ENCODE data around the gene HS3ST3A1.
"Not testable (repeated sequence)": the region's sequence is repeated elsewhere in the genome, so short reads cannot be mapped to it uniquely, and the experiment has no call there.

The HS3ST3A1 gene

DNA sequence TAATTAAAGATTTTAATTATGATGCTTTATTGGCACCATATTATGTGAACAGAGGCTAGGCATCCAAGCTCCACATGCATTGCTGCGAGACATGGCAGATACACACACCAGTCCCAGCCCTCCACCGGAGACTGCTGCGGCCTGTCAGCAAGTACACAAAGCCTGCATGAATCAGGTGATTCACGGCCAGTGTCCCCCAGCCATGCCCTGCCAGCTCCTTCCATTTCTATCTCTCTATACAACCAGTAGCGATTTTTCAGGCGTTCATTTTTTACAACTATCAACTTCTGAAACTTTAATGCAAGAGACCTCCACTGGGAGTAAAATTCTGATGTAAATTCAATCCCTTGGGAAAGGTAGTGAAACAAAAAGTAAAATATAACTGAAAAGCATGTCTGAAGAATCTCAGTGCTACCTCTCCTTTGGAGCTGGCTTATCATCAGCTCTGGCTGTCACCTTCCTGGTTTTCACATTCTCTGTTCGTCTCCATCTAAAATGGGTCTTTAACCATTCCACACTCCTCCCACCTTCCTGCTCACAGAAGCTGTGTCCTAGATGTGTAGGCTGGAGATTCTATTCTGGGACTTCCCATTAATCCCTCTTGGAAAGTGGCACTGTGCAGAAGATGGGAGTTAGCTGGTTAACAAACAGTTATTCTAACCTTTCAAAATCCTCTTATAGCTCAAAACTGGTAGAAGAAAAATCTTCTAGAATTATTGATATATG, 32.2 kb downstream of the HS3ST3A1 start:
- DNase-seq, result no peak

- no peak for DNase-seq
These were observed 32.9 kb downstream of the HS3ST3A1 start for GRCh38 chr17:13568582-13569397.

- no peak for DNase-seq
These were observed 37.9 kb downstream of the HS3ST3A1 start for GRCh38 chr17:13563866-13564265.

GRCh38 chr17:13562271-13562800, 39.4 kb downstream of the HS3ST3A1 start:
- DNase-seq, result peak; percentile 78

DNA sequence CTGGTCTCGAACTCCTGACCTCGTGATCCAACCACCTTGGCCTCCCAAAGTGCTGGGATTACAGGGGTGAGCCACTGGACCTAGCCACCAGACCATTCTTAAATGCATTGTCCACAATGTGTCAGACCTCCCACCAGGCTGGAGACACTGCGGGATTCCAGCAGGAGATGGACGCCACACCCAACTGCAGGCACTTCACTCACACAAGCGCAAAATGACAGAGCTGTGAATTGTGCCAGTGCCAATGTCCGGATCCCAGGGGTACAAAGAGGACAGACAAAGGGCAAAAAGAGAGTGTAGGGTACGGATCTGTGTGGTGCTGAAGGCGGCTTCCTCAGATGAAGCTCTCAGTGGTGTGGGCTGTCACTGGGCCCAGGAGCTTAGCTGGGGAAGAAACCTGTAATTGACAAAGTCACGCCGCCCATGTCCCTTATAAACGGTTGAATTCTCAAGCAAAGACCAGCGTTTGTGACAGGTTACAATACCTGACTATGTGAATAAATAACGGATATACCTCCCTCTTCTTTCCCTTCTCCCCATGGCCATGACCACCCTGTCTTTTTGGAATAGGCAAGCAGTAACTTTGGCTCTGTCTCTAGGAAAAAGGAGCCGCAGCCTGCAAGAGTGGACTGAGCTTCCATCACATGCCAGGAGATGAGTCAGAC, 40.0 kb downstream of the HS3ST3A1 start:
- no peak for DNase-seq

DNA sequence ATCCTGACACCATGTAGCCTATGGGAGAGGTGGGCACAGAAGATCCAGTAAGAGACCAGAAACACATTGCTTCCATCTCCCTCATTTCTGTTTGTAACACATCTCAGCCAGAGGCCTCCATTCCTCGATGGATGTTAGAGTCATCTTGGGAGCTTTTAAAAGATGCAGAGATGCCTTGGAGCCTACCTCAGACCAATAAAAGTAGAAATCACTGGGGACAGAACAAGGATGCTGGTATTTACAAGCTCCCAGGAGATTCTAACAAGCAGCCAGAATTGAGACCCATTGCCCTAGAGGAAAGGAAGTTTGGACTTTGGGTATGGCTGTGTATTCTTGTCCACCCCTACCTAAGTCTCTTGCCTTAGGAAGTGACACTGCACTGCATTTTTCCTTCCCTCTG, 40.8 kb downstream of the HS3ST3A1 start:
- no peak for DNase-seq

DNA sequence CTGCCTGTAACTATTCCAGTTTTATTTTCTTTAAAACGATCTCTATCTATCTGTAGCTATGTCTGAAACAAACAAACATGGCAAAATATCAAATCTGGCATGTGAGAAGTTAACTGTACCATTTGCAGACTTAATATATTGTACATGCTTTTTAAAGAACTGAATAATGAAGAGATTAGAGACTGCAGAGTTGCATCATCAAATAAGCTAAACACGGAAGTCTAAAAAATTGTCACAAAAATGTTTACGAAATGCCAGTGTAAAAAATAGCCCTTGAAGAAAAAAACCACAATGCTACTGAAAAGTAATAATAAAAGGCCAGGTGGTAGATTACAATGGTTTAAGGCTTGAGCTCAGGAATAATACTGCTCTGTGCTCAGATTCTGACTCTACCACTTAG, 43.1 kb downstream of the HS3ST3A1 start:
- no peak for DNase-seq

- no peak for DNase-seq
These were observed 44.7 kb downstream of the HS3ST3A1 start for GRCh38 chr17:13557077-13557476.

DNA sequence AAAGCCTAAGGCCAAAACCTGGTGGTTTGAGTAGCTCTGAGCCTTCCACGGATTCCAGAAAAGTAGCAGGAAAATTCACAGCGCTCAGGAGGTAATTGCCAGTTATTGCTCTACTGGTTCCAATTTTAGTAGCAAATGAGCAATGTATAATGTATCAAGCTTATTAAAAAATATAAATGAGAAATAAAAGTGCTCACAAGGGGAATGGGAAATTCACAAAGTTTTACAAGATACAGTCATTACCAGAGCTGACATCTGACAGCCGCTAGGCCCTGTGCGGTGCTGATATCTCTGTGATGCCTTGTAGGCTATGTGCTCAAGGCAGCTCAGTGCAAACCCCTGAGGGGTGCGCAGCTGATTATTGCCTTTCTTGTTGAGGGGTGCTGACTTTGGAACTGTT, 47.5 kb downstream of the HS3ST3A1 start:
- no peak for DNase-seq

- no peak for DNase-seq
These were observed 51.4 kb downstream of the HS3ST3A1 start for GRCh38 chr17:13550291-13550690.

DNA sequence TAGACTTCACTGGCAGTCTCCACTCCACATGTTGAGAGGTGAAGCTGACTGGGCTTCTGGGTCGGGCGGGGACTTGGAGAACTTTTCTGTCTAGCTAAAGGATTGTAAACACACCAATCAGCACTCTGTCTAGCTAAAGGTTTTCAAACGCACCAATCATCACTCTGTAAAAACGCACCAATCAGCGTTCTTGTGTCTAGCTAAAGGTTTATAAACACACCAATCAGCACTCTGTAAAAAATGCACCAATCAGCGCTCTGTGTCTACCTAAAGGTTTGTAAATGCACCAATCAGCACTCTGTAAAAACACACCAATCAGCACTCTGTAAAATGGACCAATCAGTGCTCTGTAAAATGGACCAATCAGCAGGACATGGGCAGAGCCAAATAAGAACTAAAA, 53.2 kb downstream of the HS3ST3A1 start:
- not testable (repeated sequence) for DNase-seq

GRCh38 chr17:13546851-13547250, 54.9 kb downstream of the HS3ST3A1 start:
- DNase-seq, result no peak

GRCh38 chr17:13545941-13546340, 55.8 kb downstream of the HS3ST3A1 start:
- DNase-seq, result no peak

GRCh38 chr17:13544765-13545164, 57.0 kb downstream of the HS3ST3A1 start:
- DNase-seq, result no peak

DNA sequence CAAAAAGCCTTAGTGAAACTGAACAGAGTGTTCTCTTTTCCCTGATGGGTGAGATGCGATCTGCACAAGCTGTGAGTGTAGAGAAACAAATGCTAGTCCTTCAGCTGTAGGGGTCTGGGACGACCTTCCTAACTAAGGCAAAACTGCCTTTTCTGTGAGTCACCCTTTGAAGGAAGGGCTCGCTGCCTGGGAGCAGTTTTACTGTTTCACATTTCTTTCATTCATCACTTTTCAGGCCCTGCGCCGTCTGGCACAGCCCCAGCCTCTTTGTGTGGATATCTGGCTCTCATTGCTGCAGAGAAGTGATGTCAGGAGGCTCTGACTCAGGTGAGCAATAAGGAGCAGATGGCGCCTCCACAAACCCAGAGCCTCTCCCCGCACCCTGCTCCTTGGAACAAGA, 57.4 kb downstream of the HS3ST3A1 start:
- peak; percentile 25 for DNase-seq

DNA sequence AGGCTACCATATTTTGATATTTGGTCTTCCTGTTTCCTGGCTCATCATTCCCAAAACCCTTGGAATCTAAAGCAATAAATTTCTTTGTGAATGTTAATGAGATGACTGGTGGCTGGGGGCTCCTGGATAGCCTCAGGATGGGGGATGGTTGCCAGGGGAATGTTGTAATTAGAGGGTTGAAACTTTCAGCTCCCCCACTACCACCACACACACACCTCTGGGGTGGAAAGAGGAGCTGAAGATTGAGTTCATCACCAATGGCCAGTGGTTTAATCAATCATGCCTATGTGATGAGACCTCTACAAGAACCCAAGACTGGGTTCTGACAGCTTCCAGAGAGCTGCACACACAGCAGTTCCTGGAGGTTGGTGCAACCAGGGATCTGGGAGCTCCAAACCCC, 59.1 kb downstream of the HS3ST3A1 start:
- no peak for DNase-seq

- DNase-seq, result peak; percentile 86
These were observed 60.7 kb downstream of the HS3ST3A1 start for GRCh38 chr17:13541032-13541480.

- no peak for DNase-seq
These were observed 61.2 kb downstream of the HS3ST3A1 start for GRCh38 chr17:13540546-13540945.

GRCh38 chr17:13539421-13539820, 62.3 kb downstream of the HS3ST3A1 start:
- no peak for DNase-seq

- DNase-seq, result no peak
These were observed 62.8 kb downstream of the HS3ST3A1 start for GRCh38 chr17:13538841-13539411.

DNA sequence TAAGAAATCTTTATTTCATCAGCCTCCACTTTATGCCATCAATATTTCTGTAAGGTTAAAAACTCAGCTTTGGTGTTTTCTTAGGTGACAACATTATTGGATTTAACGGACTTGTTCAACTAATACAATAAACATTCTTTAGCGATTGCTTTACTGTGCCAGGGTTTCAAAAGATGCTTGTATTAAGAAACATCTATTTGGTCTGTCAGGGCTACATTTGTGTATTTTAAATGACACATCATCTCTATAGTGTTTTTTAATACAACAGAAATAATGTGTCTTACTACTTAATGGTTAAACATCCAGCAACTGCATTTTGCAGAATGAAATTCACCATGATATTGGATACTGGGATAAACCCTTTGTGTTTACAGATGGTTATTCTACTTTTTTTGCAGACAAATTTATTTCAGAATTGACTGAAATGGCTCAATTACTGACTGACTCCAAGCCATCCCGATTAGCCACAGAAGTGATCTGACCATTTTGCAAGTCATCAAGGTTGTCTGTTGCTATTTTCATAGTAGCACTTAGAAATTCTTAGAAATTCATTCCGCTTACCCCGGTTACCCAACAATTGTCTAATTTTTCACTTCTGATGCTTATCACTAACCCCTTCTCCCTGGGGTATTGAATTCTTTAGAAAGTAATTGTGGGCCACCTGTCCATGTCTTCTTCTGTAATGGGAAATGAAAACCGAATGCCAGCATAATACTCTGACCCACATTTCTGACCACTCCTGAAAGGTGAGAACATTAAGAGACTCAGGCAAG, 63.7 kb downstream of the HS3ST3A1 start:
- no peak for DNase-seq

DNA sequence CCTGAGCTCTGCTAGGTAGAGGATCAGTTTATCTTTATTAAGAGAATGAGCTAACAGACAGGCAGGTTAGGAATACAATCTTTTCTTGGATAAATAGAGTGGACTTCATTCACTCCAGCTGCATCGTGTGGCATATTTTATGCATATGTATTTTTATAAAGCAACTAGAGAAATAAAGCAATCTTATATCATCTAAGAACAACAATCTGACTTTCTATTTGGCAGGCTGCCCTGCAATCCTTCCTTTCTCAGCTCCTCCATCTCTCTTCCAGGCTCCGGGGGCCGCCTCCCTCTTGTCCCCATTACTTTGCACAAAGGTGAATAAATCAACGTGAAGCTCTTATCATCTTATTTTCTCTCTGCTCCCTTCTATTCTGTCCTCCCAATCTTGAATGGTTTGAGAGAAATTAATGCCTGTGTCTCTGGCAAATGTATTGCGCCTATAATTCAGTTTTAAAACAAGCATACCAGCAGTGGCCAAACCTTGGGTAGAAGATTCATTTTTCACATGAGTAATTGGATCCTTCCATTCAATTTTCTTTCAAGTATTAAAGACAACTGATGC, 64.5 kb downstream of the HS3ST3A1 start:
- DNase-seq, result no peak

All from amniotic stem cell (primary cell).